Loucy (cell line): ENCODE results near the gene FSTL5.

Experiments
- H2AFZ ChIP-seq: fragments of 200-600 bp; sonication (generic); 2 replicates; pipeline ENCODE4 v1.6.0; 2016; ENCODE audit warnings: antibody characterized with exemption, mild to moderate bottlenecking, low read length, moderate library complexity
- H3F3A ChIP-seq: fragments of 200-600 bp; 2 replicates; pipeline ENCODE4 v1.6.0; 2016; ENCODE audit warnings: antibody characterized with exemption, low read depth, mild to moderate bottlenecking
- H3K27me3 ChIP-seq: fragments of 200-600 bp; sonication (generic); 2 replicates; pipeline ENCODE4 v1.6.1; 2014; ENCODE audit warnings: low read length, mild to moderate bottlenecking; ENCODE audit not compliant: insufficient read depth, poor library complexity, severe bottlenecking
- H3K36me3 ChIP-seq: fragments of 200-600 bp; sonication (generic); 2 replicates; pipeline ENCODE4 v1.6.1; 2016; ENCODE audit warnings: low read length; ENCODE audit not compliant: insufficient read depth
- H3K4me1 ChIP-seq: fragments of 200-600 bp; sonication (generic); 2 replicates; pipeline ENCODE4 v1.5.1; 2014; ENCODE audit warnings: low read length, mild to moderate bottlenecking; ENCODE audit not compliant: insufficient read depth, poor library complexity, severe bottlenecking
- H3K4me2 ChIP-seq: fragments of 200-600 bp; sonication (generic); 2 replicates; pipeline ENCODE4 v1.6.0; 2014; ENCODE audit warnings: antibody characterized with exemption, low read length, low read depth, mild to moderate bottlenecking; ENCODE audit not compliant: poor library complexity, severe bottlenecking
- H3K4me3 ChIP-seq: fragments of 200-600 bp; sonication (generic); 2 replicates; pipeline ENCODE4 v1.5.1; 2014; ENCODE audit warnings: low read length, mild to moderate bottlenecking, mixed read lengths; ENCODE audit not compliant: poor library complexity, severe bottlenecking
- H3K79me2 ChIP-seq: fragments of 200-600 bp; sonication (generic); 2 replicates; pipeline ENCODE4 v1.6.1; 2014; ENCODE audit warnings: low read length; ENCODE audit not compliant: insufficient read depth
- H3K9ac ChIP-seq: fragments of 200-600 bp; sonication (generic); 2 replicates; pipeline ENCODE4 v1.6.0; 2014; ENCODE audit warnings: mild to moderate bottlenecking, low read depth, low read length, moderate library complexity; ENCODE audit not compliant: poor library complexity, severe bottlenecking
- H3K9me2 ChIP-seq: fragments of 200-600 bp; sonication (generic); replicated peaks from 2 replicates; pipeline ENCODE4 v1.6.1; 2016; ENCODE audit warnings: low read depth, low read length, mixed read lengths
- H3K9me3 ChIP-seq: fragments of 200-600 bp; sonication (generic); 2 replicates; pipeline ENCODE4 v1.6.1; 2014; ENCODE audit warnings: mild to moderate bottlenecking, antibody characterized with exemption, low read length, low read depth; ENCODE audit not compliant: insufficient read depth
- H4K20me1 ChIP-seq: fragments of 200-600 bp; sonication (generic); 2 replicates; pipeline ENCODE4 v1.6.0; 2014; ENCODE audit warnings: antibody characterized with exemption, low read length, mild to moderate bottlenecking; ENCODE audit not compliant: insufficient read depth, poor library complexity, severe bottlenecking
- EZH2phosphoT487 ChIP-seq: fragments of 200-600 bp; IDR thresholded peaks from 2 replicates; pipeline ENCODE4 v1.6.1; 2018; ENCODE audit warnings: antibody characterized with exemption, mild to moderate bottlenecking, moderate library complexity, borderline replicate concordance
- TF ChIP-seq, protein P1 (sequence below): fragments of 200-600 bp; sonication (generic); conservative IDR thresholded peaks from 2 replicates; pipeline ENCODE4 v1.5.1; 2014; ENCODE audit warnings: mild to moderate bottlenecking, antibody characterized with exemption, low read length

FSTL5 gene

DNA sequence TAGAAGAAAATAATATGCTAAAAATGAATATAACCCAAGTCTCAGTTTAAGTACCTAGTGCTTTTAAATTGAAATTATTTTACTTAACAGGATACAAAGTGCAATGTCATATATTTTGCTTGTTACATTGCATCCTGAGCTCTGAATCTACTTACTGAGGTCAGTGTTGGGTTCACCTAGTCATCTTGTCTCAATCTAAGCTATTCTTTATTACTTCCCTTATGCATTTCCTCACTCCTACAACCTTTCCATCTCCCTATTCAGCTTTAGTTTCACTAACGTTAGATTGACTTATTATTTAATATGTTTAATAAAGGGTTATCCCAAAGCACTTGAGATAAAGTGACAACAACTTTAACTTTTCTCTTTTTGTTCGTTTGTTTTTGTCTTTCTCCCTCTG lies 483.7 kb downstream of the FSTL5 start:
- Histone ChIP-seq H4K20me1 (no peaks in the 10 kb centered on the region), H3K36me3 (no peaks in the 10 kb centered on the region), H3F3A (no peaks in the 10 kb centered on the region), H3K4me3 (no peak overlapping the region), H2AFZ (no peak overlapping the region), H3K9me3 (no peaks in the 10 kb centered on the region), H3K9me2 (no peaks in the 10 kb centered on the region), H3K4me2 (no peak overlapping the region), H3K79me2 (no peaks in the 10 kb centered on the region), H3K9ac (no peak overlapping the region), H3K27me3 (no peaks in the 10 kb centered on the region), H3K4me1 (no peaks in the 10 kb centered on the region)
- TF ChIP-seq EZH2phosphoT487 = no peak
- TF ChIP-seq, protein P1, sequence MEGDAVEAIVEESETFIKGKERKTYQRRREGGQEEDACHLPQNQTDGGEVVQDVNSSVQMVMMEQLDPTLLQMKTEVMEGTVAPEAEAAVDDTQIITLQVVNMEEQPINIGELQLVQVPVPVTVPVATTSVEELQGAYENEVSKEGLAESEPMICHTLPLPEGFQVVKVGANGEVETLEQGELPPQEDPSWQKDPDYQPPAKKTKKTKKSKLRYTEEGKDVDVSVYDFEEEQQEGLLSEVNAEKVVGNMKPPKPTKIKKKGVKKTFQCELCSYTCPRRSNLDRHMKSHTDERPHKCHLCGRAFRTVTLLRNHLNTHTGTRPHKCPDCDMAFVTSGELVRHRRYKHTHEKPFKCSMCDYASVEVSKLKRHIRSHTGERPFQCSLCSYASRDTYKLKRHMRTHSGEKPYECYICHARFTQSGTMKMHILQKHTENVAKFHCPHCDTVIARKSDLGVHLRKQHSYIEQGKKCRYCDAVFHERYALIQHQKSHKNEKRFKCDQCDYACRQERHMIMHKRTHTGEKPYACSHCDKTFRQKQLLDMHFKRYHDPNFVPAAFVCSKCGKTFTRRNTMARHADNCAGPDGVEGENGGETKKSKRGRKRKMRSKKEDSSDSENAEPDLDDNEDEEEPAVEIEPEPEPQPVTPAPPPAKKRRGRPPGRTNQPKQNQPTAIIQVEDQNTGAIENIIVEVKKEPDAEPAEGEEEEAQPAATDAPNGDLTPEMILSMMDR = no peak

DNA sequence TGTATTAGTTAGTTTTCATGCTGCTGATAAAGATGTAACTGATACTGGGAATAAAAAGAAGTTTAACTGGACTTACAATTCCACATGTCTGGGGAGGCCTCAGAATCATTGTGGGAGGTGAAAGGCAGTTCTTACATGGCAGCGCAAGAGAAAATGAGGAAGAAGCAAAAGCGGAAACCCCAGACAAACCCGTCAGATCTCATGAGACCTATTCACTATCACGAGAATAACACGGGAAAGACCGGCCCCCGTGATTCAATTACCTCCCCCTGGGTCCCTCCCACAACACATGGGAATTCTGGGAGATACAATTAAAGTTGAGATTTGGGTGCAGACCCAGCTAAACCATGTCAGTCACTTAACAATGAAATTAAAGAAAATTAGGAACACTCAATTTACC lies 499.1 kb downstream of the FSTL5 start:
- no peaks in the 10 kb centered on the region for H3F3A ChIP-seq
- no peak overlapping the region for H3K4me3 ChIP-seq
- H3K9ac ChIP-seq = no peak overlapping the region
- no peak overlapping the region for H3K4me2 ChIP-seq
- no peaks in the 10 kb centered on the region for H3K9me2 ChIP-seq
- H3K27me3 ChIP-seq = no peaks in the 10 kb centered on the region
- no peaks in the 10 kb centered on the region for H4K20me1 ChIP-seq
- no peaks in the 10 kb centered on the region for H3K36me3 ChIP-seq
- H3K9me3 ChIP-seq = no peaks in the 10 kb centered on the region
- no peak for TF ChIP-seq EZH2phosphoT487
- TF ChIP-seq, protein P1 = no peak
- H2AFZ ChIP-seq = no peak overlapping the region
- H3K79me2 ChIP-seq = no peaks in the 10 kb centered on the region
- H3K4me1 ChIP-seq = no peaks in the 10 kb centered on the region

DNA sequence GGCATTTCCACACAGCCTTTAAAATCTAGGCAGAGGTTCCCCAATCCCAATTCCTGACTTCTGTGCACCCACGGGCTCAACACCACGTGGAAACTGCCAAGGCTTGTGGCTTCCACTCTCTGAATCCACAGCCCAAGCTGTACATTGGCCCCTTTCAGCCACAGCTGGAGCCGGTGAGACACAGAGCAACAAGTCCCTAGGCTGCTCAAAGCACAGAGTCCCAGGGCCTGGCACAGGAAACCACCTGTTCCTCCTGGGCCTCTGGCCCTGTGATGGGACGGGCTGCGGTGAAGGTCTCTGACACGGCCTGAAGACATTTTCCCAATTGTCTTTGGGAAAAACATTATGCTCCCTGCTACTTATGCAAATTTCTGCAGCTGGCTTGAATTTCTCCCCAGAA lies 500.0 kb downstream of the FSTL5 start:
- H3K4me2 ChIP-seq = no peak overlapping the region
- TF ChIP-seq, protein P1 = no peak
- TF ChIP-seq EZH2phosphoT487 = no peak

More for the DNA sequence above, 500.0 kb downstream of the FSTL5 start:
- Histone ChIP-seq H3K79me2 (no peaks in the 10 kb centered on the region), H3K4me1 (no peaks in the 10 kb centered on the region), H3K9me3 (no peaks in the 10 kb centered on the region), H2AFZ (no peak overlapping the region), H3K36me3 (no peaks in the 10 kb centered on the region), H3K9ac (no peak overlapping the region), H3K27me3 (no peaks in the 10 kb centered on the region), H4K20me1 (no peaks in the 10 kb centered on the region), H3K4me3 (no peak overlapping the region), H3F3A (no peaks in the 10 kb centered on the region), H3K9me2 (no peaks in the 10 kb centered on the region)
